HepG2 (cell line): ENCODE measurements around the gene SAE1. TPM values are rescaled to one million over a fixed set of nuclear protein-coding genes. Genes with fewer than 3 reads are reported as not detected.

Experiments
- CHD4 ChIP-seq: fragments of 200-600 bp; sonication (generic); IDR thresholded peaks from 2 replicates; pipeline ENCODE4 v1.7.0; 2017; ENCODE audit warnings: mild to moderate bottlenecking, low read length, borderline replicate concordance
- FOXA3 ChIP-seq: IDR thresholded peaks from 2 replicates; pipeline ENCODE4 v1.6.1; 2016; ENCODE audit warnings: missing genetic modification reagents, missing compliant biosample characterization
- GFI1 ChIP-seq: sonication (generic); formaldehyde crosslinking; IDR thresholded peaks from 2 replicates; pipeline ENCODE4 v1.5.0; 2020; ENCODE audit warnings: missing genetic modification reagents, mild to moderate bottlenecking, borderline replicate concordance
- KDM1A ChIP-seq: IDR thresholded peaks from 2 replicates; pipeline ENCODE4 v1.6.1; 2016; ENCODE audit warnings: missing compliant biosample characterization
- NR2F1 ChIP-seq, 2 experiments: fragments of 450-650 bp in 1 of 2; formaldehyde crosslinking in 1 of 2; IDR thresholded peaks; 2 replicates each; pipeline versions ENCODE4 v1.5.0 to v1.6.1; 2016 to 2020; ENCODE audit warnings: mild to moderate bottlenecking in 1 of 2, missing compliant biosample characterization in 1 of 2, missing genetic modification reagents in 1 of 2, moderate library complexity in 1 of 2
- SOX13 ChIP-seq, 3 experiments: fragments of 450-650 bp in 1 of 3; sonication (generic) in 1 of 3; formaldehyde crosslinking in 1 of 3; IDR thresholded peaks in 2 of 3; conservative IDR thresholded peaks in 1 of 3; 2 replicates each; pipeline versions ENCODE4 v1.5.0 to v1.6.1; 2016 to 2020; ENCODE audit warnings: antibody characterized with exemption in 1 of 3, mild to moderate bottlenecking in 1 of 3, missing compliant biosample characterization in 1 of 3, missing genetic modification reagents in 1 of 3, moderate library complexity in 1 of 3
- TARDBP ChIP-seq: sonication (generic); formaldehyde crosslinking; IDR thresholded peaks from 2 replicates; pipeline ENCODE4 v1.8.0; 2022; ENCODE audit warnings: mild to moderate bottlenecking, missing genetic modification reagents
- ZNF614 ChIP-seq: IDR thresholded peaks from 2 replicates; pipeline ENCODE4 v1.6.1; 2018; ENCODE audit warnings: missing biosample characterization, missing genetic modification reagents, inconsistent platforms, borderline replicate concordance
- polyA plus RNA-seq, 8 experiments: library from polyadenylated mRNA; depleted of rRNA in 3 of 8; stranded (reverse) in 7 of 8; unstranded in 1 of 8; fragments of >200 nt; fragmentation: Illumina TruSeq in 4 of 8; extraction: Trizol in 4 of 8; gene quantifications; 2 replicates each; pipeline versions ENCODE4 v1.2.1 to v1.2.3, GENCODE V29; 2011 to 2016; ENCODE audit warnings: low read depth in 4 of 8, missing spikeins in 1 of 8, mixed read lengths in 1 of 8; ENCODE audit not compliant: insufficient read depth in 1 of 8
- total RNA-seq, 5 experiments: library from RNA; depleted of rRNA; stranded (reverse); fragments of >200 nt; fragmentation: Illumina TruSeq; extraction: Trizol; gene quantifications; 2 replicates each; pipeline ENCODE4 v1.2.3, GENCODE V29; 2016; ENCODE audit warnings: low read depth in 1 of 5
- TF ChIP-seq, protein P1 (sequence below): sonication (generic); formaldehyde crosslinking; conservative IDR thresholded peaks from 2 replicates; pipeline ENCODE4 v1.4.0; 2020; ENCODE audit warnings: mild to moderate bottlenecking, missing genetic modification reagents, moderate library complexity
- TF ChIP-seq, protein P2 (sequence below): sonication (generic); formaldehyde crosslinking; IDR thresholded peaks from 2 replicates; pipeline ENCODE4 v1.8.1; 2022; ENCODE audit warnings: mild to moderate bottlenecking, missing genetic modification reagents
- TF ChIP-seq, protein P3 (sequence below): sonication (generic); formaldehyde crosslinking; IDR thresholded peaks from 2 replicates; pipeline ENCODE4 v1.4.0; 2020; ENCODE audit warnings: low read depth, missing genetic modification reagents
- TF ChIP-seq, protein P4 (sequence below): sonication (generic); formaldehyde crosslinking; IDR thresholded peaks from 2 replicates; pipeline ENCODE4 v1.4.0; 2020; ENCODE audit warnings: low read depth, mild to moderate bottlenecking, missing genetic modification reagents

Gene SAE1
- total and polyA plus RNA-seq, 2 of the 13 experiments (the other 11 are each of a cell fraction or from before 2014, with no cell fraction given) = 87.6 to 197 TPM

DNA sequence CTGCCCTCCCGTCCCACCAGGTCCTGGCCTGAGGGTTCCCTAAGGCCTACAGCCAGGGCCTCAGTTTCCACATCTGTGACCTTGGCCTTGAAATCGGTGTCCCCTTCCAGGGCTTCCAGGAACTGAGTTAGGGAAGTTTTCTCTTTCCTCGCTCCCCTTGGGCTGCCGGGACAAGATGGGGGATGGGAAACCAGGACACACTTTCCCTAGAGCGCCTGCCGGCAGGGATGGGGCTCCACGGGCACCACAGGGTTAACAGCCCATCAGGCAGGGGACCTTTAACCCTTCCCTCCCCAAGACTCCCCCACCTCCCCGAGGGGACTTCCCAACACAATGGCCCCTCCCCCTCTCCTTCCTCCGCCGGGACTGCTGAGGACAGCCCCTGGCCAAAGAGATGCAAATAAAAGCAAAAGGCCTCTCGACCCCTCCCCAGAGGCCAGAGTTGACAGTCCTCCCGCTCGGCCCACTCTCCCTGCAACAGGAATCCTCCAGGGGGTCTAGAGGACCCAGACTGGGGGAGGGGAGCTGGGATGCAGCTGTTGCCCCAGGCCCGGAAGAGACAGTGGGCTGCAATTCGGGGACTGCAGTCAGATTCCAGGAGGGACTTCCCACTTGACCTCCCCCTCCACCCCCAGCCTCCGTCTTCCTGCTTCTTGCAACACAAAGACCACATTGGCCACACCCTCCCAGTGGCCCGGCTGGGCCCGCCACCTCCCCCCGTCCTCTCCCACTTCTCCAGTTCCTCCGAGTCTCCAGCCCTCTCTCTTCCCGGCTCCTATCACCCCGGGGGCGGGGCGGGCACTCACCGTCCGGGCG lies 96.9 kb downstream of the SAE1 start (continued):
- peak; percentile 73 for TF ChIP-seq ZNF614 (CRISPR knock-in tag)
- TF ChIP-seq GFI1 (CRISPR knock-in tag) = peak; percentile 65; the same call in 1 of the 2 replicates
- TF ChIP-seq KDM1A (CRISPR knock-in tag) = peak; percentile 99
- TF ChIP-seq CHD4 = peak; percentile 96
- TF ChIP-seq, protein P1, sequence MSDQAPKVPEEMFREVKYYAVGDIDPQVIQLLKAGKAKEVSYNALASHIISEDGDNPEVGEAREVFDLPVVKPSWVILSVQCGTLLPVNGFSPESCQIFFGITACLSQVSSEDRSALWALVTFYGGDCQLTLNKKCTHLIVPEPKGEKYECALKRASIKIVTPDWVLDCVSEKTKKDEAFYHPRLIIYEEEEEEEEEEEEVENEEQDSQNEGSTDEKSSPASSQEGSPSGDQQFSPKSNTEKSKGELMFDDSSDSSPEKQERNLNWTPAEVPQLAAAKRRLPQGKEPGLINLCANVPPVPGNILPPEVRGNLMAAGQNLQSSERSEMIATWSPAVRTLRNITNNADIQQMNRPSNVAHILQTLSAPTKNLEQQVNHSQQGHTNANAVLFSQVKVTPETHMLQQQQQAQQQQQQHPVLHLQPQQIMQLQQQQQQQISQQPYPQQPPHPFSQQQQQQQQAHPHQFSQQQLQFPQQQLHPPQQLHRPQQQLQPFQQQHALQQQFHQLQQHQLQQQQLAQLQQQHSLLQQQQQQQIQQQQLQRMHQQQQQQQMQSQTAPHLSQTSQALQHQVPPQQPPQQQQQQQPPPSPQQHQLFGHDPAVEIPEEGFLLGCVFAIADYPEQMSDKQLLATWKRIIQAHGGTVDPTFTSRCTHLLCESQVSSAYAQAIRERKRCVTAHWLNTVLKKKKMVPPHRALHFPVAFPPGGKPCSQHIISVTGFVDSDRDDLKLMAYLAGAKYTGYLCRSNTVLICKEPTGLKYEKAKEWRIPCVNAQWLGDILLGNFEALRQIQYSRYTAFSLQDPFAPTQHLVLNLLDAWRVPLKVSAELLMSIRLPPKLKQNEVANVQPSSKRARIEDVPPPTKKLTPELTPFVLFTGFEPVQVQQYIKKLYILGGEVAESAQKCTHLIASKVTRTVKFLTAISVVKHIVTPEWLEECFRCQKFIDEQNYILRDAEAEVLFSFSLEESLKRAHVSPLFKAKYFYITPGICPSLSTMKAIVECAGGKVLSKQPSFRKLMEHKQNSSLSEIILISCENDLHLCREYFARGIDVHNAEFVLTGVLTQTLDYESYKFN = peak; percentile 66
- TF ChIP-seq, protein P2, sequence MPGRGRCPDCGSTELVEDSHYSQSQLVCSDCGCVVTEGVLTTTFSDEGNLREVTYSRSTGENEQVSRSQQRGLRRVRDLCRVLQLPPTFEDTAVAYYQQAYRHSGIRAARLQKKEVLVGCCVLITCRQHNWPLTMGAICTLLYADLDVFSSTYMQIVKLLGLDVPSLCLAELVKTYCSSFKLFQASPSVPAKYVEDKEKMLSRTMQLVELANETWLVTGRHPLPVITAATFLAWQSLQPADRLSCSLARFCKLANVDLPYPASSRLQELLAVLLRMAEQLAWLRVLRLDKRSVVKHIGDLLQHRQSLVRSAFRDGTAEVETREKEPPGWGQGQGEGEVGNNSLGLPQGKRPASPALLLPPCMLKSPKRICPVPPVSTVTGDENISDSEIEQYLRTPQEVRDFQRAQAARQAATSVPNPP = no peak
- TF ChIP-seq NR2F1 (CRISPR knock-in tag; IDR thresholded peaks at IDR 0.05) = peak in 1 of 2 experiments; percentile 73; a peak in 1 of 4 replicates
- TF ChIP-seq, protein P3, sequence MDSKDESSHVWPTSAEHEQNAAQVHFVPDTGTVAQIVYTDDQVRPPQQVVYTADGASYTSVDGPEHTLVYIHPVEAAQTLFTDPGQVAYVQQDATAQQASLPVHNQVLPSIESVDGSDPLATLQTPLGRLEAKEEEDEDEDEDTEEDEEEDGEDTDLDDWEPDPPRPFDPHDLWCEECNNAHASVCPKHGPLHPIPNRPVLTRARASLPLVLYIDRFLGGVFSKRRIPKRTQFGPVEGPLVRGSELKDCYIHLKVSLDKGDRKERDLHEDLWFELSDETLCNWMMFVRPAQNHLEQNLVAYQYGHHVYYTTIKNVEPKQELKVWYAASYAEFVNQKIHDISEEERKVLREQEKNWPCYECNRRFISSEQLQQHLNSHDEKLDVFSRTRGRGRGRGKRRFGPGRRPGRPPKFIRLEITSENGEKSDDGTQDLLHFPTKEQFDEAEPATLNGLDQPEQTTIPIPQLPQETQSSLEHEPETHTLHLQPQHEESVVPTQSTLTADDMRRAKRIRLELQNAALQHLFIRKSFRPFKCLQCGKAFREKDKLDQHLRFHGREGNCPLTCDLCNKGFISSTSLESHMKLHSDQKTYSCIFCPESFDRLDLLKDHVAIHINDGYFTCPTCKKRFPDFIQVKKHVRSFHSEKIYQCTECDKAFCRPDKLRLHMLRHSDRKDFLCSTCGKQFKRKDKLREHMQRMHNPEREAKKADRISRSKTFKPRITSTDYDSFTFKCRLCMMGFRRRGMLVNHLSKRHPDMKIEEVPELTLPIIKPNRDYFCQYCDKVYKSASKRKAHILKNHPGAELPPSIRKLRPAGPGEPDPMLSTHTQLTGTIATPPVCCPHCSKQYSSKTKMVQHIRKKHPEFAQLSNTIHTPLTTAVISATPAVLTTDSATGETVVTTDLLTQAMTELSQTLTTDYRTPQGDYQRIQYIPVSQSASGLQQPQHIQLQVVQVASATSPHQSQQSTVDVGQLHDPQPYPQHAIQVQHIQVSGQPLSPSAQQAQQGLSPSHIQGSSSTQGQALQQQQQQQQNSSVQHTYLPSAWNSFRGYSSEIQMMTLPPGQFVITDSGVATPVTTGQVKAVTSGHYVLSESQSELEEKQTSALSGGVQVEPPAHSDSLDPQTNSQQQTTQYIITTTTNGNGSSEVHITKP (CRISPR knock-in tag) = no peak
- TF ChIP-seq, protein P4, sequence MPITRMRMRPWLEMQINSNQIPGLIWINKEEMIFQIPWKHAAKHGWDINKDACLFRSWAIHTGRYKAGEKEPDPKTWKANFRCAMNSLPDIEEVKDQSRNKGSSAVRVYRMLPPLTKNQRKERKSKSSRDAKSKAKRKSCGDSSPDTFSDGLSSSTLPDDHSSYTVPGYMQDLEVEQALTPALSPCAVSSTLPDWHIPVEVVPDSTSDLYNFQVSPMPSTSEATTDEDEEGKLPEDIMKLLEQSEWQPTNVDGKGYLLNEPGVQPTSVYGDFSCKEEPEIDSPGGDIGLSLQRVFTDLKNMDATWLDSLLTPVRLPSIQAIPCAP (CRISPR knock-in tag) = 0 out of 2 replicates have a peak, but pooled peaks have one; percentile 62
- TF ChIP-seq FOXA3 = peak; percentile 5; the same call in 1 of the 2 replicates
- 0 out of 2 replicates have a peak, but pooled peaks have one; percentile 33 for TF ChIP-seq SOX13 (IDR thresholded peaks at IDR 0.05)
- TF ChIP-seq SOX13 (CRISPR knock-in tag; conservative IDR thresholded peaks at IDR 0.05 in 1 of 2, IDR thresholded peaks at IDR 0.05 in 1 of 2) = peak in 1 of 2 experiments; percentile 29; a peak in 1 of 4 replicates
- peak; percentile 63; the same call in 1 of the 2 replicates for TF ChIP-seq TARDBP (CRISPR knock-in tag)
